GM18502 (cell line): Measurements from ENCODE around the gene GAK.

Experiments
- ATAC-seq: cut with Tn5 transposase; IDR thresholded peaks from one replicate; pipeline ENCODE4 v1.9.1; 2021; ENCODE audit warnings: mild to moderate bottlenecking; ENCODE audit not compliant: unreplicated experiment, poor library complexity

The GAK gene

GRCh38 chr4:893276-893994, 38.7 kb downstream of the GAK start:
- ATAC-seq, result no peak

GRCh38 chr4:892780-893179, 39.3 kb downstream of the GAK start:
- ATAC-seq, result no peak

DNA sequence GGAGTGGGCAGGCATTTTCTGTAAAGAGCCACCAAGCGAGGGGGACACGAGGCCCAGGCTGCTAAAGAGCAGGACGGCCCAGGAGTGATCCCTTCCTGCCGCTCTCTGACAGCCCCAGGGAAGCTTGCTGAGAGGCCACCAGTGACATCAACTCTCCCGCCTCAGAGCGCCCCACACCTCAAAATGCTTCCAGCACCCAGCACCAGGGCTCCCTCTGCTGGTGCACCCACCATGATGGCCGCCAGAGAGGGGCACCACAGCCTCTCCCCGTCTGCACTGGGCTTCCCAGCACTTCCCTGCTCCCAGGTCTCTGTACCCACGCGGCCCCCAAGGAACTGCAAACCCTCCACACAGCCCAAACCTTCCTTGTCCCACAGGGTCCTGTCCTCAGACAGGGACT, 40.4 kb downstream of the GAK start:
- no peak for ATAC-seq

- no peak for ATAC-seq
Measured at GRCh38 chr4:890036-890695, 42.0 kb downstream of the GAK start.

DNA sequence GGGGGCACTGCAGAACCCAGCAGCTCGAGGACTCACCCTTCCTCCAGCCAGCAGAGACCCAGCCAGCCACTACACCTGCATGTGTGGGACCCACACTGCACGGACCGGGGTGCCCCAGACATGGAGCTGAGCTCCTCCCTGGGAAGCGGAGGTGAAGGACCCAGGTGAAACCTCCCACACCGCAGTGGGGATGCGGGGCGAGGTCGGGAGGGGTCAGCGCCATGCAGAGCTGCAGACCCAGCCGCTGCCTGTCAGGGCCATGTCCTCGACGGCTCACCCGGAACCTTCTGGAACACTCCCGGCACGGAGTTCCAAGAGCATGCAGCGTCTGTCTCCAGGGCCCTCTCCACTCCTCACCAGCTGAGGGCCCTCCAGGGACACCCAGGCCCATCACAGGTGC, 42.6 kb downstream of the GAK start:
- no peak for ATAC-seq

DNA sequence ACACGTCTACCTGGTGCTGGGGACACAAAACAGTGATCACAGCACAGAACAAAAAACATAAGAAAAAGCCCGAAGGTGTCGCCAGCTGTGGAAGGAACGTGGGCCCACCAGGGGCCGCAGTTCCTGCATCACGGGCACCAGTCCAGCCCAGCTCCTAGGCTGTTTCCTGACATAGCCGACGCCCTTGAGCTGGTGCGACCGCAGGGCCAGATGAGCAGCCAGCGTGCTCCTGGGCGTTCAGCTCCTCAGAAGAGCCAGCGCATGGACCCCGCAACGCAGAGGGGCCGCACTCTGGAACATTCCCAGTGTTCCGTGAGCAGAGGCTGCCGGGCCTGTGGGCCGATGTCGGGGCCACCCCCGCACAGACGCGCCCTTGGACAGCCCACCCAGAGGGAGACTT, 44.1 kb downstream of the GAK start:
- no peak for ATAC-seq

- ATAC-seq, result no peak
Measured at GRCh38 chr4:887034-887763, 44.9 kb downstream of the GAK start.

- no peak for ATAC-seq
Measured at GRCh38 chr4:886244-886643, 45.9 kb downstream of the GAK start.

GRCh38 chr4:885353-885752, 46.8 kb downstream of the GAK start:
- ATAC-seq, result no peak

- no peak for ATAC-seq
Measured at GRCh38 chr4:884896-885295, 47.2 kb downstream of the GAK start.

DNA sequence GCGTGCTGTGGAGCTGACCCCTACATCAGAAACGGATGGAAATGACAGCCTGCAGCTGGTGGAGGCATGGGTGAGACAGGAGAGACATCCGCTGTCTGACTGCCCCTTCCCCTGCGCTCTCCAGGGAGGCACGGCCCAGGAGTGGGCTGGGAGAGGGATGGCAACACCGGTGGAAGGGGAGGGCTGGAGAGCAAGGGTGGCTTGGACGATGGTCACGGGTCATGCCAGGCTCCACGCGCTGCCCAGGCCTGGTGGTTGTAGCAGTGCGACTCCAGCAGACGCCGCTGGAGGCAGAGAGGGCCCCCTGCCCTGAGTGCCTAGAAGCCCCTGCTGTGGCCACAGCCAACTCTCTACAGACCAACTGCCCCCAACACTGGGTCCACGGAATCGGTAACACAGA, 47.9 kb downstream of the GAK start:
- no peak for ATAC-seq

DNA sequence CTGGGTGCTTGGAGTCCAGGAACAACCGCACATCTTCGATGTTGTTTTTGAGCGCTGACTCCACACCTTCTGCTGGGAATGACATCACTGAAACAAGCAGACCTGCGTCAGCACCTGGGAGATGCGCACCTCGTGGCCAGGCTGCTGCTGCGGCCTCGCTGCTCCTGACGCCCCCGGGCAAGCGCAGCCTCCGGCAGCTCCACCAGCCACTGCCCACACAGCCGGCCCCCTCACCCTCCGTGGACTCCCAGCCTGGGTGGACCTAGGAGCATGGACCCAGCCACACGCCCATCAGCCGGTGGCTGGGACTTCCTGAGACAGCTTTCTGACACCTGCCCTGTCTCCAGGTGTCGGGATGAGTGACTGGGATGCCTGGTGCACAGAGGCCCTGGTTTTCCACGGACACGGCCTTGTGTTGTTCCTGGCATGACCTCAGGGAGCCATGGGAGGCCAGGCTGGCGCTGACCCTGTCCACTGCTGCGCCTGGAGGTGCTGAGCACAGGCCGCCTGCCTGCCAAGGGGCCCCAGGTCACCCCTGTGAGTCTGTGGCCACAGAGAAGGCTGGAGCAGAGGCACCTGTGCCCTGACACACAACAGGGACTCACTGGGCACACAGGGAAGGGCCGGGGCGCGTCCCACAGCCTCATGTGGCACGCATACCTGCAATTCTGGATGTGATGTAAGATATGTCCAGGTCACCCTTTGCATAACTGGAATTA, 48.6 kb downstream of the GAK start:
- ATAC-seq, result no peak

DNA sequence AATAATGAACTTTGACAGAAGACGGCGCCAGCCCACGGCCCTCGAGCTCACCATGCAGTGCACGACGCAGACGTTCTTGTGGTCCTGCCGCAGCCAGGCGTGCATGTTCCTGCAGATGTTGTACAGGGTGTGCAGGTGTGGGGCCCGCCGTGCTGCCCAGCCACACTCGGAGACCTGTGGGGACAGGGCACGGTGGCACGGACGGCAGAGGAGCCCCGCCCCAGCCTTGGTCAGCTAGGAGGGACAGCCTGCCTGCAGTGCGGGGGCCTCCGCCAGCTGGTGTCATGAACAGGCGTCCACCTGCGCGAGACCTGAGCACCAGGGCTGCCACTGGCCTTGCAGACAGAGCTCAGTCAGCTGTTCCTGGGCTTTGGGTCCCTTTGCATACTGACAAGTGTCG, 49.5 kb downstream of the GAK start:
- ATAC-seq, result no peak

DNA sequence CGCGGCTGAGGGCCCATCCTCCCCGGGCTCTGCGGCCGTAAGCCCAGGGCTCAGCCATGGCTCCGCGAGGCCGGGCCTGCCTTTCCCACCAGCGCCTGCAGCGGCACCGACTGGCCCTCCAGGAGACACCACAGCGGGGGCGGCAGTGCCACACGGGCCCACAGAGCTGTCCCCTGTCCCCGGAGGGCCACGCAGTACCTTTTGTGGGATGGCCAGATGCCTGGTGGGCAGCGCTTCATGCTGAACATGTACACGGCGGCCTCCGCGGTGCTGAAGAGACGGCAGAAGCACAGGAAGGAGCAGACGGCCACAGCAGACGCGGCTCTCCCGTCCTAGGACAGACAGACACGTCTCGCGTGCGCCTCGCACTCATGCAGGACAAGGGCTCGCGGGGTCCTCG, 50.4 kb downstream of the GAK start:
- no peak for ATAC-seq

GRCh38 chr4:880684-881405, 51.3 kb downstream of the GAK start:
- ATAC-seq, result no peak

GRCh38 chr4:879729-880077, 52.4 kb downstream of the GAK start:
- no peak for ATAC-seq

GRCh38 chr4:878796-879728, 53.1 kb downstream of the GAK start:
- no peak for ATAC-seq

- ATAC-seq, result no peak
Measured at GRCh38 chr4:877502-877901, 54.6 kb downstream of the GAK start.

DNA sequence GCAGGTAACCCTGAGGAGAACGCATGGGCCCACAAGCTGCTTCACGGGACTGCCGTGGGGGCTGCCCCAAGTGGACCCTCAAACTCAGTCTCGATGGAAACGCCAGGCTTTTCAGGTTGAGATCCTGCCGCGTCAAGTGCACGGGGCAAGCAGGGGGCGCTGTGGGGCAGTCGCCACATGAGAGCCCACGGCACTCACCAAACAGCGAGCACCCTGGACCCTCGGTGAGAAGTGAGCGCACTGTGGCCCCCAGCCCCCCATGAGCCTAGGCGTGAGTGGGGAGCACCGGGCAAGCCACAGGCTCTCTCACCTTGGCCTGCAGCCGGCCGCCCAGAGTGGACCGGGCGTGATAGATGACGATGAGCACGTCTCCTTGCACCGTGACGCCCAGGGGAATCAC, 55.3 kb downstream of the GAK start:
- no peak for ATAC-seq
